Upper lobe of left lung (tissue), 6 donors: ENCODE results near the gene DAZAP1. TPM values are rescaled to one million over a fixed set of nuclear protein-coding genes. Genes with fewer than 3 reads are reported as not detected.

Source experiments
- ATAC-seq, 2 donors: fragments of 200-7000 bp; cut with Tn5 transposase; one replicate each; pipeline ENCODE4 v1.9.1; 2022; ENCODE audit warnings: mild to moderate bottlenecking in 2 of 2, moderate library complexity in 2 of 2; ENCODE audit not compliant: low FRiP score in 2 of 2
- DNase-seq, 2 donors: peaks; one replicate each; pipeline ENCODE4 v3.0.0-alpha.2; 2019 to 2020
- H3K27ac ChIP-seq, 4 donors: fragments of 200-600 bp; sonication (generic); one replicate each; pipeline ENCODE4 v1.5.1; 2016 to 2019
- H3K27me3 ChIP-seq, 4 donors: fragments of 200-600 bp; sonication (generic); one replicate each; pipeline ENCODE4 v1.5.1; 2017 to 2019
- H3K36me3 ChIP-seq, 4 donors: fragments of 200-600 bp; sonication (generic); one replicate each; pipeline ENCODE4 v1.5.1; 2016 to 2019
- H3K4me1 ChIP-seq, 4 donors: fragments of 200-600 bp; sonication (generic); one replicate each; pipeline ENCODE4 v1.5.1; 2018 to 2019
- H3K4me3 ChIP-seq, 4 donors: fragments of 200-600 bp; sonication (generic); one replicate each; pipeline ENCODE4 v1.5.1; 2017 to 2019; ENCODE audit warnings: mild to moderate bottlenecking in 2 of 4, moderate library complexity in 1 of 4
- H3K9me3 ChIP-seq, 4 donors: fragments of 200-600 bp; sonication (generic); one replicate each; pipeline ENCODE4 v1.5.1; 2018 to 2019
- CTCF ChIP-seq, 6 experiments: fragments of 450-650 bp in 4 of 6; fragments of 200-600 bp in 2 of 6; sonication (generic) in 2 of 6; IDR thresholded peaks; one replicate each; pipeline ENCODE4 v1.5.1; 2016 to 2019; ENCODE audit warnings: antibody characterized with exemption in 6 of 6
- EP300 ChIP-seq, 4 donors: sonication (generic); formaldehyde crosslinking; IDR thresholded peaks; one replicate each; pipeline ENCODE4 v1.5.1; 2017; ENCODE audit warnings: antibody characterized with exemption in 4 of 4, control low read depth in 2 of 4
- POLR2A ChIP-seq, 4 donors: fragments of 450-650 bp; IDR thresholded peaks; one replicate each; pipeline ENCODE4 v1.5.1; 2016 to 2017; ENCODE audit warnings: antibody characterized with exemption in 4 of 4, mild to moderate bottlenecking in 2 of 4
- POLR2AphosphoS5 ChIP-seq, 2 donors: sonication (generic); formaldehyde crosslinking; IDR thresholded peaks; one replicate each; pipeline ENCODE4 v1.5.1; 2017; ENCODE audit warnings: antibody characterized with exemption in 2 of 2
- WGBS, 2 donors: methylation state at CpG; one replicate each; pipeline ENCODE4 v1.1.5; 2017 to 2018; 5-methylcytosine and 5-hydroxymethylcytosine counted together
- total RNA-seq, 6 donors: library from RNA; depleted of rRNA in 4 of 6; stranded (reverse); fragments of >200 nt in 4 of 6; gene quantifications; one replicate each; pipeline versions ENCODE4 v1.1.0 to v1.2.1, GENCODE V29; 2016 to 2021
- donor health status: DM: no; HTN: no; CAD: no; lungs with moderate emphysema.
- donor health status: DM: no; HTN: yes; CAD: no; lungs with severe emphysema.

DAZAP1 gene
- total RNA-seq, 6 donors from 2014 or later: 38.9 to 107 (median 78.7) TPM

GRCh38 chr19:1392939-1393530, 14.4 kb upstream of the DAZAP1 start:
- Histone ChIP-seq H3K36me3 (peaks cover 16 to 73% (median 60%) of the 10 kb centered on the region in 4 donors), H3K9me3 (no peaks in the 10 kb centered on the region), H3K27me3 (no peaks in the 10 kb centered on the region), H3K4me1 (peaks cover 0 to 8% (median 4%) of the 10 kb centered on the region in 4 donors), H3K4me3 (no peak overlapping the region), H3K27ac (no peak overlapping the region)
- DNase-seq: peak in 1 of 2 donors; percentile 78
- ATAC-seq: no peak
- WGBS, 2 donors: 89% methylated on average over 26 of the region's 37 CpGs; no CpG with 5 or more reads in 1 of the 2 donors
- TF ChIP-seq CTCF (IDR thresholded peaks at IDR 0.05) (no peak), POLR2AphosphoS5 (IDR thresholded peaks at IDR 0.05) (no peak), POLR2A (IDR thresholded peaks at IDR 0.05) (no peak), EP300 (IDR thresholded peaks at IDR 0.05) (no peak)

- H3K36me3 ChIP-seq: peaks cover 16 to 65% (median 53%) of the 10 kb centered on the region in 4 donors
- no peak overlapping the region for H3K4me3 ChIP-seq
- no peaks in the 10 kb centered on the region for H3K9me3 ChIP-seq
- H3K27ac ChIP-seq: no peak overlapping the region
- H3K4me1 ChIP-seq: peaks cover 0 to 8% (median 4%) of the 10 kb centered on the region in 4 donors
- ATAC-seq (no peak), DNase-seq (no peak)
- WGBS, 2 donors: 73 to 87% methylated on average over 3 to 17 of the region's 17 CpGs
- H3K27me3 ChIP-seq: no peaks in the 10 kb centered on the region
- TF ChIP-seq EP300 (IDR thresholded peaks at IDR 0.05): no peak
- no peak for TF ChIP-seq POLR2A (IDR thresholded peaks at IDR 0.05)
- no peak for TF ChIP-seq CTCF (IDR thresholded peaks at IDR 0.05)
- no peak for TF ChIP-seq POLR2AphosphoS5 (IDR thresholded peaks at IDR 0.05)
These were observed 13.5 kb upstream of the DAZAP1 start for GRCh38 chr19:1393841-1394240.

DNA sequence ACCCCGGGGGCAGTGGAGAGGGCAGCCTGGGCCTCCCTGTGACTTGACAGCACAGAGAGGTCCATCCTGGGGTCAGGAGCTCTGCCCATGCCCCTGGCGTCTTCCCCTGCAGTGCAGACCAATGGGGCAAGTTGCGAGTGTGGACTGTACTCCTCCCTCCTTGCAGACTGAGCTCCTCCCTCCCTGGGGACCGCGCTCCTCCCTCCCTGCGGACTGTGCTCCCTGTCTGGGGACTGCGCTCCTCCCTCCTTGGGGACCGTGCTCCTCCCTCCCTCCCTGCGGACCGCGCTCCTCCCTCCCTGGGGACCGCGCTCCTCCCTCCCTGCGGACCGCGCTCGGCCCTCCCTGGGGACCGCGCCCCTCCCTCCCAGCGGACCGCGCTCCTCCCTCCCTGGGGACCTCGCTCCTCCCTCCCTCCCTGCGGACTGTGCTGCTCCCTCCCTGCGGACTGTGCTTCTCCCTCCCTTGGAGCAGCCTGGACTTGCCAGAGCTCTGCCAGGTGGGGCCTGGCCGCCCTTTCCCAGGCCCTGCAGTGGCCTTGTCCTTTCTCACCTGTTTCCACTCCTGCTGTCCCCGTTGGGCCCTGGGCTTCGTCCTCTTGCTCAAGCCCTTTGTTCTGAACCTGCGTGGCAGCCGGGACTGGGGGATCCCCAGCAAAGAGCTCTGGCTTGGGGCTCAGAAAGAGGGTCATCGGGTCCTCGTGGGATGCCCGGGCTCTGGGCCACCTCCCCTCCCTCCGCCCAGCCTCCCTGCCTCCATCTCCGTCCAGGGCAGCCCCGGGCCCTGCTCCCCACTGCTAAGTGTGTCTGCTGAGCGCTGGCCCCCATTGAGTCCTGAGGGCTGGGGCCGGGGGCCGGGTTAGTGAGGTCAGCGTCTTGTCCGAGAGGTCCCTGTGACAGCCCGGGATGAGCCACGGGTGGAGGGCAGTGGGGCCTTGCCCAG, 12.9 kb upstream of the DAZAP1 start:
- DNase-seq: peak in 1 of 2 donors; percentile 73
- Histone ChIP-seq H3K36me3 (peaks cover 16 to 58% (median 47%) of the 10 kb centered on the region in 4 donors), H3K4me1 (peaks cover 0 to 8% (median 4%) of the 10 kb centered on the region in 4 donors), H3K27me3 (no peaks in the 10 kb centered on the region), H3K9me3 (no peaks in the 10 kb centered on the region), H3K4me3 (no peak overlapping the region), H3K27ac (no peak overlapping the region)
- ATAC-seq: no peak
- TF ChIP-seq POLR2A (IDR thresholded peaks at IDR 0.05) (no peak), POLR2AphosphoS5 (IDR thresholded peaks at IDR 0.05) (no peak), EP300 (IDR thresholded peaks at IDR 0.05) (no peak), CTCF (IDR thresholded peaks at IDR 0.05) (no peak)
- WGBS, 2 donors: 78 to 87% methylated on average over 30 to 39 of the region's 43 CpGs

GRCh38 chr19:1395194-1396018, 12.0 kb upstream of the DAZAP1 start:
- Histone ChIP-seq H3K4me3 (no peak overlapping the region), H3K4me1 (peaks cover 2 to 17% (median 8%) of the 10 kb centered on the region in 4 donors), H3K27me3 (peaks cover 0 to 5% (median 0%) of the 10 kb centered on the region in 4 donors), H3K36me3 (peaks cover 13 to 50% (median 40%) of the 10 kb centered on the region in 4 donors), H3K27ac (no peak overlapping the region), H3K9me3 (no peaks in the 10 kb centered on the region)
- DNase-seq (peak in 1 of 2 donors; percentile 84), ATAC-seq (no peak)
- 89 to 90% methylated on average over 14 to 44 of the region's 52 CpGs for WGBS, 2 donors
- no peak for TF ChIP-seq POLR2A (IDR thresholded peaks at IDR 0.05)
- no peak for TF ChIP-seq CTCF (IDR thresholded peaks at IDR 0.05)
- TF ChIP-seq EP300 (IDR thresholded peaks at IDR 0.05): no peak
- TF ChIP-seq POLR2AphosphoS5 (IDR thresholded peaks at IDR 0.05): no peak
